ENCODE data around the gene RASSF9.

The RASSF9 gene

GRCh38 chr12:85836197-85837090 is at the start of gene RASSF9:
TSS of gene RASSF9 (minus strand) at chr12:85836409. CDS start at chr12:85836201, 208 bp downstream.
- no peak for DNase-seq (ENCODE audit: low read depth)

- DNase-seq (ENCODE audit: low read depth): no peak
Observed at GRCh38 chr12:85883763-85884162, 47.6 kb upstream of the RASSF9 start.

- DNase-seq (ENCODE audit: low read depth): no peak
Observed at GRCh38 chr12:85877459-85877858, 41.2 kb upstream of the RASSF9 start.

- DNase-seq (ENCODE audit: low read depth): no peak
Observed at GRCh38 chr12:85874031-85874461, 37.8 kb upstream of the RASSF9 start, which contains the start of gene NTS. TSS of gene NTS (plus strand) at chr12:85874295. CDS start at chr12:85874404, 109 bp downstream.

- DNase-seq (ENCODE audit: low read depth): no peak
Observed at GRCh38 chr12:85872497-85873091, 36.4 kb upstream of the RASSF9 start.

- DNase-seq (ENCODE audit: low read depth): no peak
Observed at GRCh38 chr12:85866986-85867776, 31.0 kb upstream of the RASSF9 start.

- no peak for DNase-seq (ENCODE audit: low read depth)
Observed at GRCh38 chr12:85865890-85866289, 29.7 kb upstream of the RASSF9 start.

GRCh38 chr12:85856966-85857365 is 20.8 kb upstream of the RASSF9 start:
- DNase-seq (ENCODE audit: low read depth): no peak

GRCh38 chr12:85855305-85855704 is 19.1 kb upstream of the RASSF9 start:
- no peak for DNase-seq (ENCODE audit: low read depth)

GRCh38 chr12:85849344-85849743 is 13.1 kb upstream of the RASSF9 start:
- DNase-seq (ENCODE audit: low read depth): no peak

- no peak for DNase-seq (ENCODE audit: low read depth)
Observed at GRCh38 chr12:85843606-85844310, 7.5 kb upstream of the RASSF9 start.

- DNase-seq (ENCODE audit: low read depth): no peak
Observed at GRCh38 chr12:85835426-85836196, 598 bp downstream of the RASSF9 start.

GRCh38 chr12:85834378-85834777 is 1.8 kb downstream of the RASSF9 start:
- no peak for DNase-seq (ENCODE audit: low read depth)

- no peak for DNase-seq (ENCODE audit: low read depth)
Observed at GRCh38 chr12:85833579-85833978, 2.6 kb downstream of the RASSF9 start.

GRCh38 chr12:85831327-85831990 is 4.8 kb downstream of the RASSF9 start:
- no peak for DNase-seq (ENCODE audit: low read depth)

- no peak for DNase-seq (ENCODE audit: low read depth)
Observed at GRCh38 chr12:85829391-85829790, 6.8 kb downstream of the RASSF9 start.

- no peak for DNase-seq (ENCODE audit: low read depth)
Observed at GRCh38 chr12:85828576-85828975, 7.6 kb downstream of the RASSF9 start.

- no peak for DNase-seq (ENCODE audit: low read depth)
Observed at GRCh38 chr12:85825746-85826145, 10.5 kb downstream of the RASSF9 start.

- DNase-seq (ENCODE audit: low read depth): no peak
Observed at GRCh38 chr12:85823436-85824180, 12.6 kb downstream of the RASSF9 start.

GRCh38 chr12:85821759-85822158 is 14.4 kb downstream of the RASSF9 start:
- DNase-seq (ENCODE audit: low read depth): no peak
